GM21390 (cell line): ENCODE data around the gene AUTS2.

Source experiments
- ATAC-seq: cut with Tn5 transposase; IDR thresholded peaks from one replicate; pipeline ENCODE4 v1.9.1; 2021; ENCODE audit not compliant: unreplicated experiment

AUTS2 gene

GRCh38 chr7:70693686-70694433, 1095.6 kb downstream of the AUTS2 start:
- peak; percentile 74 for ATAC-seq

GRCh38 chr7:70694434-70694970, 1096.2 kb downstream of the AUTS2 start:
- ATAC-seq: peak; percentile 39

GRCh38 chr7:70694971-70695794, 1096.9 kb downstream of the AUTS2 start:
- ATAC-seq: no peak

GRCh38 chr7:70695795-70696083, 1097.5 kb downstream of the AUTS2 start:
- no peak for ATAC-seq

GRCh38 chr7:70696201-70696754, 1098.0 kb downstream of the AUTS2 start:
- no peak for ATAC-seq

GRCh38 chr7:70698219-70698832, 1100.1 kb downstream of the AUTS2 start:
- ATAC-seq: no peak

DNA sequence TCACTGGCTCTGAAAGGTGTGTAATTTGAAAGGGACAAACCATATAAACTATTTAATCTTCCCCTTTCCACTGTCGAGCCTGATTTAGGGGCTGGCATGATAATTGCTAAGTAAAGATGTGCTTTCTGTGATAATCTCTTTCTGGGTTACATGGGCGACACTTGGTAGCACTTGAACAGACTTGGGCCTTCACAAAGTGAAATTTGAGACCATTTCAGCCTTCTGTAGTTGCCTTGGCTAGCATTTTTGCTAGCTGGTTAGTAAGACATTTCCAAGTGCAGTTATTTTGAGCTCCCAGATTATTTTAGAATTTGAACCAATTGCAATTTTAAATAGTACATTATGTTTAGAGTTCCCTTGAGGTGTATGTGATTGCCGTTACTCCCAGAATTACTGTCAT, 1101.0 kb downstream of the AUTS2 start:
- no peak for ATAC-seq

GRCh38 chr7:70700055-70700940, 1102.0 kb downstream of the AUTS2 start:
- no peak for ATAC-seq

DNA sequence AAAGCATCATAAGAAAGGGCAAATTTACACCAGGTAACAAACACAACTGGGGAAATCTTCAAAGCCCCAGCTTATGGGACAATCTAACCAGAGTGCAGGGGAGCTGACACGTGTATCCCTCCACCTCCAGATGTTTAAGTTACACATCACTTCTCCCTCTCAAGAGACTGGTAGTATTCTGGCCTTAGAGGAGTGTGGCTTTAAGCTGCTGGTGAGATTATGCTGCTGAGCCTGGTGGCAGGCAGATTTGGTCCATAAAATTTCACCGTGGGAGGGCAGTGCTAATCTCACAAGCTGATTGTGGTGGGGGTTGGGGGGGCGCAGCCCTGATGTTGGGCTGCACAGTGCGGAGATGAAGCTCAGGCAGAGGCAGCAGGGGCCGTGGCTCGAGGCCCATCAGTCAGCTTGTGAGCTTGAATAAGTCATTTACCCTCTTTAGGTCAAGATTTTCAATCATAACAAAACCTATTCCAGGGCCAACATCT, 1102.7 kb downstream of the AUTS2 start:
- no peak for ATAC-seq

DNA sequence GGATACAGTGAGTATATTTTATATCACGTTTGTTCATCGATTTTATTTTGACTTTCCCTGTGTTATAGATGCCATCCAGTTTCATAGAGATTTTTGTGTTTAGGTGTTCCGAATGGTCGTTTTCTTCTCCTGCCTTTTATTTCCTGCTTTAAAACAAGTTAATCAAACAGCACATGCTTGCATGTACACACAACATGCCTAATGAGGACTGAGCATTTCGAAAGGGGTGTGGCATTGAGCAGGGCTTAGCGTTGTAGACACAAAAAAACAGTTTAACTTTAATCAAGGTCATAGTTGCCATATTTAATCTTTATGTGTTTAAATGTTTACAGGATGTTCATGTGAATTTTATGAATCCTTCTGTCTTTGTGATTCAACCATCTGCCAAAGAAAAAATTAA, 1103.2 kb downstream of the AUTS2 start:
- no peak for ATAC-seq

GRCh38 chr7:70701991-70702390, 1103.7 kb downstream of the AUTS2 start:
- no peak for ATAC-seq

GRCh38 chr7:70703785-70704184, 1105.5 kb downstream of the AUTS2 start:
- ATAC-seq: no peak

- no peak for ATAC-seq
Observed at GRCh38 chr7:70704831-70705346, 1106.6 kb downstream of the AUTS2 start.

DNA sequence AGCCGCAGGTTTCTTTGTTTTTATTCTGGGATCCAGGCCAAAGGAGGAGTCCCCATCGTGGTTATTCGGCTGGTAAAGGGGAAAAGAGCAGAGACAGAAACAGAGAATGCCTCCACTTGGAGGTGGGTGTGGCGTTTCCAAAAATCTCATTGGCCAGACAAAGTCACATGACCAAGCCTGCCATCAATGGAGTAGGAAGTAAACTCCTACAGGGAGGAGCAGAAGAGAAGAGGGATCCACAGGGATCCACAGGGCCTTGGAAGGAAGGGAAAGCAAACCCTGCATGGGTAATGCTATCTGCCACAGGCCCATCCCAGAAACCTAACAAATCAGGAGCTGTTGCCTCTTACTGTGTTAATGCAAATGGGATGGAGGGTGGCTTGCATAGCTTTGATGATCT, 1107.9 kb downstream of the AUTS2 start:
- no peak for ATAC-seq

DNA sequence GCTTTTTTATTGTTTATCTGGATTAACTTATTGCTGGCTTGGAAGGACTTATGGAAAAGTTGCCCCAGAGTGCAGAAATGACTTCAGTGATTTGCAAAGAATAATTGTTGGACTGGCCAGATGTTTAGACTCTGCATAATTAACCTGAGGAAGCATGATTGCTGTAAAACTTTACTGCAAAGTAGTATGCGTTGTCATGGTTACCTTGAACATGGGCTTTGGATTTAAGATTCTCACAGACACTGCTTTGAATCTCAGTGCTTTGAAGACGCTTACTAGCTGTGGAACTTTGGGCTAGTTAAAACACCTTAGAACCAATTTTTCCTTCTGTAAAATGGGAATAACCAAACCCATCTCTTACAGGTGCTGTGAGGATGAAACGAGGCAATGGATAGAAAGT, 1108.4 kb downstream of the AUTS2 start:
- no peak for ATAC-seq

- no peak for ATAC-seq
Observed at GRCh38 chr7:70707823-70708243, 1109.6 kb downstream of the AUTS2 start.

- no peak for ATAC-seq
Observed at GRCh38 chr7:70710011-70710480, 1111.8 kb downstream of the AUTS2 start.

- no peak for ATAC-seq
Observed at GRCh38 chr7:70710651-70711050, 1112.4 kb downstream of the AUTS2 start.

DNA sequence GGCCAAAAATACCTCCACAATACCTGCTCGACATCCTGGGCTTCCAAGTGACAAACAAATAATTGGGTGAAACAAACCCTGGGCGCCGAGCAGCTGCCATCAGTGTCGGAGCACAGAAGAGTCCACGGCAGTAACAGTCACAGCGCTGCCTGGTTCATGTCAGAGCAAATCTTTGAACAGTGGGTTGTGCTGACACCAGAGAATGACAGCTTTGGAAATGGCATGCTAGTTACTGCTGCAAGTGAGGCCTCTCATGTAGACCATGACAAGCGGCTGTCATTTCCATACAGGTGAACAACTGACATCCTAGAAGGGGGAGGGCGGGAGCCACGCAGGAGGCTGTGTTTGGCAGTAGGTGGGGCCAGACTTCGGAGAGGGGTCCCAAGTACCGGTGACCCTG, 1113.2 kb downstream of the AUTS2 start:
- ATAC-seq: no peak

GRCh38 chr7:70712942-70713341, 1114.7 kb downstream of the AUTS2 start:
- ATAC-seq: no peak
